Activated CD8-positive, alpha-beta memory T cell treated with anti-CD3 and anti-CD28 coated beads for 1 hour (primary cell): ENCODE results near the gene ITGB3.
A peak's percentile ranks its signal among the peaks of the same experiment; 100 is the strongest.
"Not testable (repeated sequence)": the region's sequence is repeated elsewhere in the genome, so short reads cannot be mapped to it uniquely, and the experiment has no call there.

Experiments used
- DNase-seq, 2 donors: peaks; one replicate each; pipeline ENCODE4 v3.0.0-alpha.2; 2020; ENCODE audit warnings: low read depth in 1 of 2; ENCODE audit errors: extremely low read depth in 1 of 2

ITGB3 gene

GRCh38 chr17:47222047-47222446, 31.6 kb upstream of the ITGB3 start:
- no peak for DNase-seq

- no peak for DNase-seq
Measured at GRCh38 chr17:47223007-47223406, 30.6 kb upstream of the ITGB3 start.

GRCh38 chr17:47223460-47223859, 30.2 kb upstream of the ITGB3 start:
- DNase-seq = no peak

- not testable (repeated sequence) for DNase-seq
Measured at GRCh38 chr17:47224077-47224476, 29.6 kb upstream of the ITGB3 start.

DNA sequence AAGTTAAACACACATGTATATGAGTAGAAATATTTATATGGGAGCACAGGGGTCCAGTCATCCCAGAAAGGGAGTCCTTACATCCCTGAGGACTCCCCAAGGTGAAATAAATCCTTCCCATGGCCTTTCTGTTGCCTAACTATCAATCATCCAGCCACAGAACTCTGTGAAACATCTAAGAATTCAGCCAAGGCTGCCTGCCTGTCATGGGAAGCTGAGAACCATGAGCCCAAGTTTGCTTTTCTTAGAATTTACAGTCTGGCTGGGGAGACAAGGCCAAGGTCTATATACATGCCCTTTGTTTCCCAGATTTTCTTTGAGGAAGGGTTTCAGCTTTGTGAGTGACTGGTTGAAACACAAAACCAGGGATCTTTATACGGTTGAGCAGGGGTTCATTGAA, 28.7 kb upstream of the ITGB3 start:
- no peak for DNase-seq

- no peak for DNase-seq
Measured at GRCh38 chr17:47225436-47225858, 28.2 kb upstream of the ITGB3 start.

DNA sequence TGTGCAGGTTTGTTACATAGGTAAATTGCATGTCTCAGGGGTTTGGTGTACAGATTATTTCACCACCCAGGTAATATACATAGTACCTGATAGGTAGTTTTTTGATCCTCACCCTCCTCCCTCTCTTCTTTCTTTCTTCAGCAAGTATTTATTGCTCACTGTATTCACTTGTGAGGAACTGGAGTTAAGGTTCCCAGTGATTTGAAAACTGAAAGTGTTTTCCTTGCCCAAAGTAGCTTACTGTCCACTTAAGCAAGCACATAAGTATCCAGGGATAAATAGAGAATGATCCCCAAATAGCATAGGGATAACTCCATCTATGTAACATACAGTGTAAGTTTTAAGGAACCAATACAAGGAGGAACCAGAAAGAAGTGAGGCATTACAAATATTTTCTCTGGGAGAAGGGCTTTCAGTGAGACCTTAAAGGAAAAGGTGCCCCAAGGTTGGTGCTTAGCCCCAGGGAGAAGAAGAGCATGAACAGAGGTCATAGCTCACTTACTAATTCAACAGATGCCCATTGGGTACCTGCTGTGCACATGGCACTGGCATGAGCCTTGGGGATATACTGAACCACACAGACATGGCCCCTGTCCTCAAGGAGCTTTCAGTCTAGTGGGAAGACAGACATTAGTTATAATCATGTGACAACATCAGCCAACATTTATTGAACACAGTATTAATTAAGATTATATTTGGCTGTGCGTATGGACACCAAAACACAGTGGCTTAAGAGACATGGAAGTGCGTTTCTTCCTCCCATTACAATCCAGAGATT, 27.5 kb upstream of the ITGB3 start:
- DNase-seq = no peak

DNA sequence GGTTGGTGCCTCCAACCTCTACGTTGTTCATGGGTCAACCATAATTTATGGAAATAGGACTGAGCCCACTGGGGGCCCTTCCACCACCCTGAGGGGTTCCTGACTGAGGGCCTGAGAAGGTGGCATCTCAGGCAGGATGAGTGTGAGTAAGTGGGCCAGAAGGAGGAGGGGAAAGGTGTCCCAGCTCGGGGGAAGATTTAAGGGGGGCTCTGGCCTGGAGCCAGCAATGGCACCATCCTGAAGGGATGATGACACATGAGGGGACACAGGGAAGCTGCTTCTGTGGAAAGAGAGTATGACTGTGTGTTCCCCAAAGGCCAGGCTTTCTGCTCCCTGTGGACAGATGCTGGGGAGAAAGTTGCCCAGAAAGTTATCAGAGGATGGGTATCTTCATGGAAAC, 25.8 kb upstream of the ITGB3 start:
- DNase-seq = no peak

DNA sequence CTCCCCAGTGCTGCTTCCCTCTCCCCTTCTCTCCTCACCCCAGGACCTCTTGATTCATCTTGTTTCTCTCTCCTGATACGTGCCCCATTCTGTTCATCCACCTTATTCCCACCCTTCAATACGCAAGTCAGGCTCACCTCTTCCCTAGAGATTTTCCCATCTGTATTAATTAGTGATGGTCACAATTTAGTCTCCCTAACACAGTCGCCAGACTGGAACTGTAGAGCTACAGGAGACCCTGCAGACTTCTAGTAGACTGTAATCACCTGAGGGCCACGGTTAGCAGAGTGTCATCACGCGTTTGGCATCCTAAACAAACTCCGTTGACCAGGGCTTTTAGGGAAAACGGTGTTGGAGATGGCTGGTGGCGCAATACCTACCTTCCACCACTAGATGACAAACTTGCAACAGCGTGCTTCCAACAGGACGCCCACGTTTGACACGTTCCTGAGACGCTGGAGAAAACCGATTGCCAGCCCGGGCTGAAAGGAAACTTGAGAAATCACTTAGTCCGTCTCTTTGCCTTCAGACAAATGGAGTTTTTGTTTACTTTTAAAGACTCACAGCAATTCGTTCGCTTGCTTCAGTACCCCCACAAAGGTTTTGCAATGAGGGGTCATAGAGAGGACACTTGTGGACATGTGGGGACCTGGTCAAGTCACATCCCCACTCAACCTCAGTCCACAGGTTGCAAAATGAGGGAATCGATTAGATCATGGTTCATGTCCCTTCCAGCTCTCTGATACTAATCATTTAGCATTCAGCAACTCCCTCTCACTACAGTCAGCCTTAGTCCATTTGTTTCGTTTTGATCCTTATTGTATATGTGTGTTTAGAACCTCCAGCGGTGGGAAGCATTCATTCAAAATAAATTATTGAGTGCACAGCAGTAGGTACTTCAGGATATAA, 23.8 kb upstream of the ITGB3 start:
- DNase-seq = peak; percentile 38 to 41

DNA sequence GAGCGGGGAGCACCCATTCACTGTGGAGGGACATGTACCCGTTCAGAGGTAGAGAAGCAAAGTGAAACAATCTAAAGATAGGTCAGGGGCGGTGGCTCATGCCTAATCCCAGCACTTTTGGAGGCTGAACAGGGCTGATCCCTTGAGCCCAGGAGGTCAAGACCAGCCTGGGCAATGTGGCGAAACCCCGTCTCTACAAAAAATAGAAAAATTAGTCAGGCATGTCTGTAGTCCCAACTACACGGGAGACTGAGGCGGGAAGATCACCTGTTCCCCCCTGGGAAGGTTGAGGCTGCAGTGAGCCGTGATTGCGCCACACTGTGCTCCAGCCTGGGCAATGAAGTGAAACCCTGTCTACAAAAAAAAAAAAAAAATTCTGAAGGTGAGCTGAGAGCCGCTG, 22.8 kb upstream of the ITGB3 start:
- no peak for DNase-seq

- DNase-seq = no peak
Measured at GRCh38 chr17:47231334-47231733, 22.3 kb upstream of the ITGB3 start.

GRCh38 chr17:47231866-47232265, 21.8 kb upstream of the ITGB3 start:
- no peak for DNase-seq

DNA sequence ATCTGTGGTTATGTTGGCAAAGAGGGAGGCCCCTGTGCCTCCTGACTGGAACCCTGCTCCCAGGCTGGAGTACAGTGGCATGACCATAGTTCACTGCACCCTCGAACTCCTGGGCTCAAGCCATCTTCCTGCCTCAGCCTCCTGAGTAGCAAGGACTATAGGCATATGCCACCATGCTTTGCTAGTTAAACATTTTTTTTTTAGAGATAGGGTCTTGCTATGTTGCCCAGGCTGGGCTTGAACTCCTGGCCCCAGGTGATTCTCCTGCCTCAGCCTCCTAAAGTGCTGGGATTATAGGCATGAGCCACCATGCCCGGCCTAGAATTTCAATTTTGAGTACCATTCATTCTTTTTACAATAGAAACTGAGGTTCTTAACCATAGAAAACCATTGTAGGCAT, 21.2 kb upstream of the ITGB3 start:
- no peak for DNase-seq

DNA sequence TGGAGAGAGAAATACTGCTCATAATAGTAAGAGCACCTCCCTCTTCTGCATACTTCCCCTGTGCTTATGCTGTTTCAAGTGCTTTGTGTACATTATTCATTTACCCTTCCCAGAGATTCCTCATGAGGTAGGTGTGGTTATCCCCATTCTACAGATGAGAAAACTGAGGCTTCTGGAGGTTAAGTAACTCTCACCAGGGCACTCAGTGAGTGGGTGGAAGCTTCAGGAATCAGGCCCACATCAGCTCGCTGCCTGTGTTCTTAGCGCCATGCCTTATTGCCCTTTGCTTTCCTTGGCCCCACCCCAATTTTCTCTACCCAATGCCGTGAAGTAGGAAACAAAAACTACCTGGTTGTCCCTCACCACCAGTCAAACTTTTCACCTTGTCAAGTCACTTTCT, 18.1 kb upstream of the ITGB3 start:
- no peak for DNase-seq

DNA sequence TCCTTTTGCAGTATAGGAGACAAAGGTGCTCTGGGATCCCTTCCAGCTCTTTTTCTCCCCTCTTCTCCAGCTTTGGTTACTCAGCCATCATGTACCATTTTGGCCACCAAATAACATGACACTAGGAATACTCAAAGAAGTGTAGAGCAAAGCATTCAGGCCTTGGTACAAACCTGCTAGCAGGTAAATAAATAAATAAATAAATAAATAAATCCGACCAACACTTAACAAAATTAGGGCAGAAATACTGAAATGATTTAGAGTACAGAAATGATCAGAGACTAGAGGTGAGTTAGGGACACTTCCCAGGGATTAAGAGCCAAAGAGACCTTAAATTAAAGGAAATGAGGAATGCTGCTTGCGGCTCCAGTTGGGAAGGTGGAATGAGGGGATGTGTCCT, 17.7 kb upstream of the ITGB3 start:
- DNase-seq = no peak

DNA sequence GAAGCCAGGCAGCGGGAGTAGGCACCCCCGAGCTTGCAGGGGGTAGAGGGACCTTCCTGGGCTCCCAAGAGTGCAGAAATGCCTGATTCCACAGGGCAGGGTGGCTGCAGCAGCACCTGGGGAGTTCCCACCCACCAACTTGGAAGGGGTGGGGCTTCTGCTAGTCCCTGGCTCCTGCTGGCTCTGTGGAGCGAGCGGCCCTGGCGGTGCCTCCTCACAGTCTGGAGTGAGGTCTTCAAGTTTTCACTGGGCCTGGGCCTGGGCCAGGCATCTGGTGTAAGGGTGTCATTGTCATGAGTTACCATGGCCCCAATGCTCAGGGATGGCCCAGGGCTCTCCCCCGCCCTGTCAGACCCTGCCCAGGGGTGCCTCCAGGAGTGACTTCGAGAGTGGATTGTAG, 15.8 kb upstream of the ITGB3 start:
- DNase-seq = no peak

DNA sequence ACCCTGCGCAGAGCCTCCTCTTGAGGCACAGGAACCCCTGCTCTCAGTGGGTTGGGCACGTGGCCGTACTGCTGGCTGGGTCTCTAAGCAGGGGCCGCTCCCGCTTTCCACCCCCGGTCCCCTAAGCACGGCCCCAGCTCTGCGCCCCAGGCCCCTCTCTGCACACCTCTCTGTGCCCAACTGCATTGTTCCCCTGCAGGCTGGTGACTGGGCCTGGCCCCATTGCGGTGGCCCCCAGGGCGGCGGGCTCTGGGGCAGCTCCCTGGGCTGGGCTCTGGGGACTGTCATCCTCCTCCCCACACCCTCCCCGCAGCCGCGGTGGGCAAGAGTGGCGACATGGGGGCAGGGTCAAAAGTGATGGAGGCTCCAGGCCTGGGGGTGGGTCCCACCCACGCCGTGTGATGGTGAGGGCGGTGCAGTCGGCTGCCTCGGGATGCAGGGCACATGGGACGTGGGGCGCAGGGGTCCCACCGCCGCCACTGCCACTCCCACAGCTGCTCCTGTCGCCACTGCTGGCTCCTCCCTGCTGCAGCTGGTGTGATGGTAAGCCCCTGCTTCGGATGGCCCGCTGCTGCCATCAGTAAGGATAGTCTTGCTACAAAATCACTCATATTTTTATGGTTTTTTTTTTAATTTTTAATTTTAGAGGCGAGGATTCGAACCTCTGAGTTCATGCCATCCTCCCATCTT, 15.2 kb upstream of the ITGB3 start:
- DNase-seq = no peak

- no peak for DNase-seq
Measured at GRCh38 chr17:47239619-47239966, 14.0 kb upstream of the ITGB3 start.

GRCh38 chr17:47239967-47240651, 13.5 kb upstream of the ITGB3 start:
- DNase-seq = no peak

DNA sequence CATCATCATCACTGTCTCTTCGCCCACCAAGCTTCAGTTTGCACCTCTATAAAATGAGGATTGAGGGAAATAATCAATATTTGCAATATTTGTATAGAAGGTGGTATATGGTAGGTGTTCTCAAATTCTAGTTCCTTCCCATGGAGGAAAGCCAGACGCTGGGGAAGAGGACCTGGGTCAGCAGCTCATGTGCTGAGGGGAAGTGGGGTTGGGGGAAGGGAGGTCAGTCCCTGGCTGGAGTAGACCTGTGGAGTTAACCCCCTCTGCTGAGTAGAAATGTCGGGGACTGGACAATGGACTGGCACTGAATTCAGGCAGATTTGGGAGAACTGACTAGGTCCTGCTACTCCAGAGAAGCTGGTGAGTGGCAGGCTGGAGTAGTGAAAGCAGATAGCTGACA, 12.8 kb upstream of the ITGB3 start:
- DNase-seq = no peak

DNA sequence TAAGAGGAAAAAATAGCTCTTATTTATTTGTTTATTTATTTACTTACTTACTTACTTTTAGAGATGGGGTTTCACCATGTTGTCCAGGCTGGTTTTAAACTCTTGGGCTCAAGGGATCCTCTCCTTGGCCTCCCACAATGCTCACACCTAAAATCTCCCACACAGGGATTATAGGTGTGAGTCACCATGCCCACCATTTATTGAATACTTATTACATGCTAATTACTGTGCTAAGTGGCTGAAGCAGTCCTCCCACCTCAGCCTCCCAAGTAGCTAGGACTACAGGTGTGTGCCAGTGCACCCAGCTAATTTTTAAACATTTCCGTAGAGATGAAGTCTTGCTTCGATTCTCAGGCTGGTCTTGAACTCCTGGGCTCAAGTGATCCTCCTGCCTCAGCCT, 11.0 kb upstream of the ITGB3 start:
- DNase-seq = no peak
